ENCODE results near the gene KRT27. TPM values are rescaled to one million over a fixed set of nuclear protein-coding genes. Genes with fewer than 3 reads are reported as not detected.
A peak's percentile ranks its signal among the peaks of the same experiment; 100 is the strongest.

The KRT27 gene, protein sequence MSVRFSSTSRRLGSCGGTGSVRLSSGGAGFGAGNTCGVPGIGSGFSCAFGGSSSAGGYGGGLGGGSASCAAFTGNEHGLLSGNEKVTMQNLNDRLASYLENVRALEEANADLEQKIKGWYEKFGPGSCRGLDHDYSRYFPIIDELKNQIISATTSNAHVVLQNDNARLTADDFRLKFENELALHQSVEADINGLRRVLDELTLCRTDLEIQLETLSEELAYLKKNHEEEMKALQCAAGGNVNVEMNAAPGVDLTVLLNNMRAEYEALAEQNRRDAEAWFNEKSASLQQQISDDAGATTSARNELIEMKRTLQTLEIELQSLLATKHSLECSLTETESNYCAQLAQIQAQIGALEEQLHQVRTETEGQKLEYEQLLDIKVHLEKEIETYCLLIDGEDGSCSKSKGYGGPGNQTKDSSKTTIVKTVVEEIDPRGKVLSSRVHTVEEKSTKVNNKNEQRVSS
- total RNA-seq = not detected

DNA sequence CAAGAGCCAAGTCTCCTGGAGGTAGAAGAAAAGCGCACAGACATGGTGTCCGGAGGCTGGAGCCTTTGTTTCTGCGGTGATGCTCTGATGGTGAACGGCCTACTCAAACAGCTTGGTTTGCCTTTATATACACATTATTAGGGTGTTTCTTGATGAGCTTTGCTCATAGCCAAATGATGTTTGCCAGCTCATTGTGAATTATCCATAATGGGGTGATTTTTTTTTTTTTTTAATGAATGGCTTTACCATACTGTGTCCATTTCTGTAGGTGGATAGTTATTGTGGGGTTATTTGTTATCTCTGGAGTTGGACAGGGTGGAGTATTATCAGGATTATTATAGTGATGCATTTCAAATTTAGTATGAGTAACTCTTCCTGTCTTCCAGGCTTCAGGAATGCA lies at the start of gene KRT27:
Gene KRT27 (minus strand): TSS at position 101 of the 400 bp plus-strand sequence. CDS start 57 bp downstream, at position 44.
- intact Hi-C loops (cut with DNase I) = no loop called here
- H3K4me3 ChIP-seq (replicated peaks in 1 of 3) = no peak within 1 kb of the TSS
- H3K27me3 ChIP-seq = no peaks in the 10 kb centered on the region
- no peak within 1 kb of the TSS for H3K27ac ChIP-seq
- H3K9me3 ChIP-seq = no peaks in the 10 kb centered on the region
- TF ChIP-seq, protein P1, sequence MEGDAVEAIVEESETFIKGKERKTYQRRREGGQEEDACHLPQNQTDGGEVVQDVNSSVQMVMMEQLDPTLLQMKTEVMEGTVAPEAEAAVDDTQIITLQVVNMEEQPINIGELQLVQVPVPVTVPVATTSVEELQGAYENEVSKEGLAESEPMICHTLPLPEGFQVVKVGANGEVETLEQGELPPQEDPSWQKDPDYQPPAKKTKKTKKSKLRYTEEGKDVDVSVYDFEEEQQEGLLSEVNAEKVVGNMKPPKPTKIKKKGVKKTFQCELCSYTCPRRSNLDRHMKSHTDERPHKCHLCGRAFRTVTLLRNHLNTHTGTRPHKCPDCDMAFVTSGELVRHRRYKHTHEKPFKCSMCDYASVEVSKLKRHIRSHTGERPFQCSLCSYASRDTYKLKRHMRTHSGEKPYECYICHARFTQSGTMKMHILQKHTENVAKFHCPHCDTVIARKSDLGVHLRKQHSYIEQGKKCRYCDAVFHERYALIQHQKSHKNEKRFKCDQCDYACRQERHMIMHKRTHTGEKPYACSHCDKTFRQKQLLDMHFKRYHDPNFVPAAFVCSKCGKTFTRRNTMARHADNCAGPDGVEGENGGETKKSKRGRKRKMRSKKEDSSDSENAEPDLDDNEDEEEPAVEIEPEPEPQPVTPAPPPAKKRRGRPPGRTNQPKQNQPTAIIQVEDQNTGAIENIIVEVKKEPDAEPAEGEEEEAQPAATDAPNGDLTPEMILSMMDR (IDR thresholded peaks at IDR 0.05) = no peak
- TF ChIP-seq POLR2A (IDR thresholded peaks at IDR 0.05) = no peak
- WGBS, 2 donors = 97 to 99% methylated on average over 4 of the region's 4 CpGs
- no peak for DNase-seq
- no peaks in the 10 kb centered on the region for H3K36me3 ChIP-seq
- H3K4me1 ChIP-seq = peaks cover 0 to 15% of the 10 kb centered on the region in 2 donors

DNA sequence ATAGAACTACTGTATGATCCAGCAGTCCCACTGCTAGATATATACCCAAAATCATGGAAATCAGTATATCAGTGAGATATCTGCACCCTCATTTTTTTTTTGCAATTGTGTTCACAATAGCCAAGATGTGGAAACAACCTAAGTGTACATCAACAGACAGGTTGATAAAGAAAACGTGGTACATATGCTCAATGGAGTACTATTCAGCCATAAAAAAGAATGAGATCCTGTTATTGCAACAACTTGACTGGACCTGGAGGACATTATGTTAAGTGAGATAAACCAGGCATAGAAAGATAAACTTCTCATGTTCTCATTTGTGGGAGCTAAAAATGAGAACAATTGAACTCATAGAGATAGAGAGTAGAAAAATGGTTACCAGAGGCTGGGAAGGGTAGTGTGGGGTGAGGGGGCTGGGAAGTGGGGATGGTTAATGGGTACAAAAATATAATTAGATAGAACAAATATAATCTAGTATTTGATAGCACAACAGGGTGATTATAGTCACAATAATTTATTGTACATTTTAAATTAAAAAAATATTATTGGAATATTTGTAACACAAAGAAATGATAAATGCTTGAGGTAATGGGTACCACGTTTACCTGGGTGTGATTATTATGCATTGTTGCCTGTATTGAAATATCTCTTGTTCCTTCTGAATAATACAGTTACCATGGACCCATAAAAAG lies 47.9 kb upstream of the KRT27 start:
- no peak overlapping the region for H3K27ac ChIP-seq
- intact Hi-C loops (cut with DNase I) = no loop called here
- no peak for DNase-seq
- peaks cover 11% of the 10 kb centered on the region in 2 donors for H3K4me1 ChIP-seq
- no peaks in the 10 kb centered on the region for H3K27me3 ChIP-seq
- 90 to 94% methylated on average over 2 of the region's 2 CpGs for WGBS, 2 donors
- H3K9me3 ChIP-seq = no peaks in the 10 kb centered on the region
- peaks cover 0 to 7% of the 10 kb centered on the region in 2 donors for H3K36me3 ChIP-seq
- no peak overlapping the region for H3K4me3 ChIP-seq (replicated peaks in 1 of 3)
- no peak for TF ChIP-seq POLR2A (IDR thresholded peaks at IDR 0.05)
- TF ChIP-seq, protein P1 (IDR thresholded peaks at IDR 0.05) = no peak

DNA sequence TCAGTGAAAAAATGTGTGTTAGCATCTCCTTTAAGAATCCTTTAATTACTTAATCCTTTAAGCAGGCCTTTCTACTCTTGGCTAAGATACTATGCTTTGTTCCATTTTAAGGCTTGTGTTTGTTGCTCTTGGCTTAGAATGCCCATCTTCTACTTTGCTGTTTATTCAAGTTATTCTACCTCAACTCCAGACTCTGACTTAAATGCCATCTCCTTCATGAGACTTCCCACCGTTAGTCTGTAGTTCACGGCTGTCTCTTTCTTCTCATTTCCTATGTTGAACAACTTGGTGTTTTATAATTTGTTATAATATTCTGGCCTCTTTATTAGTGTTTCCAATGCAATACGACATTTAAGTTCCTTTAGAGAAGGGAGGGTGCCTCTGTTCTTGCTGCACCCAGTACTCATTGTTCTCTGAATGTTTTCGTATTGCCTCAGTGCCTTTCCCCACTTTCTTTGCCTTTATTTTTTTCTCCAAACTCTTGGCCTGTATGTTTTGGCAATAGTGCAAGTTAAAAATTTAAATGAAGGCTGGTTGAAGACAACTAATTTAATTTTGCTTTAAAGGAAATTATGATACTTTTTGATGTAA lies 46.2 kb upstream of the KRT27 start:
- no peak overlapping the region for H3K4me3 ChIP-seq (replicated peaks in 1 of 3)
- TF ChIP-seq, protein P1 (IDR thresholded peaks at IDR 0.05) = no peak
- TF ChIP-seq POLR2A (IDR thresholded peaks at IDR 0.05) = no peak

DNA sequence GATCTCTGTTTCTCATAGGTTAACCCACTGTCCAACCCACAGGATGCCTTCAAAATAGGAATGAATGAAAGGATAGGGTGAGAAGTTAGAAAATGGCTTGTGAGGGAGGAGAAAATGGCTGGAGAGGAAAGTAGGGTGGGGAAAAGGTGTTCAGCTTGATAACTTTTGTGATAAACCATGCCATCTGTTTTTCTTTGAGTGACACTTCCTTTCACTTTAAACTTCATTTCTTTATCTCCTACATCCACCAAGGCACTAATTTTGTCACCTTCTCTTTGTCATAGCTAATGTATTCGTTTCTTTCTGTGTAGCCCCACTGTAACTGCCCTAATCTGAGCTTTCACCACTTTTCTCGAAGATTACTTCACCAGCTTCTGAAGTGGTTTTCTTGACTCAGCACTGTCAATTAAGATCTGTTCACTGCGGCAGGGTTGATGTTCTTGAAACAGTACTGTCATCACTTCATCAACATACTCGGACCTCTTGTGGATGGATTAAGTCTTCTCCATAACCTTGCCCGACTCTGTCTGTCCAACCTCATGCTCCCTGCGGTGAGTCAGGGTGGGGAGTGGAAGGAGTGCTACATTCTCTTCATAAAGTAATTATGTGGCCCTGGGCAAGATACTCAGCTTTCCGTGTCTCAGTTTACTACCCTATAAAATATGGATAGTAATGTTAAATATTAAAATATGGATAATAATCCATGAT lies 45.5 kb upstream of the KRT27 start:
- intact Hi-C loops (cut with DNase I) = no loop called here
- WGBS, 2 donors = 59 to 63% methylated on average over 7 of the region's 7 CpGs
- TF ChIP-seq, protein P1 (IDR thresholded peaks at IDR 0.05) = no peak
- TF ChIP-seq POLR2A (IDR thresholded peaks at IDR 0.05) = no peak
- DNase-seq = no peak
- Histone ChIP-seq H3K36me3 (no peaks in the 10 kb centered on the region), H3K4me3 (replicated peaks in 1 of 3) (no peak overlapping the region), H3K4me1 (peaks cover 11% of the 10 kb centered on the region in 2 donors), H3K9me3 (no peaks in the 10 kb centered on the region), H3K27ac (peak overlapping the region in 2 of 3 donors; percentile 57 to 72), H3K27me3 (no peaks in the 10 kb centered on the region)

More for the DNA sequence above, 46.2 kb upstream of the KRT27 start:
- Histone ChIP-seq H3K9me3 (no peaks in the 10 kb centered on the region), H3K27ac (peak overlapping the region; percentile 8 to 72 (median 57)), H3K36me3 (no peaks in the 10 kb centered on the region), H3K4me1 (peaks cover 11% of the 10 kb centered on the region in 2 donors), H3K27me3 (no peaks in the 10 kb centered on the region)
- intact Hi-C loops (cut with DNase I) = no loop called here
- DNase-seq = peak in 1 of 2 donors; percentile 2
- 53 to 55% methylated on average over 4 of the region's 4 CpGs for WGBS, 2 donors
